ENCODE measurements around the gene MISP. TPM values are rescaled to one million over a fixed set of nuclear protein-coding genes. Genes with fewer than 3 reads are reported as not detected.

Gene MISP
- total and polyA plus RNA-seq, 9 of the 15 experiments (the other 6 are each of a cell fraction or from before 2014, with no cell fraction given): 0.04 to 0.29 (median 0.05) TPM; not detected in 5

- H3K9me3 ChIP-seq (replicated peaks; ENCODE audit: control insufficient read depth, insufficient read depth, low read depth, low read length): no peaks in the 10 kb centered on the region; the same call in 1 of the 2 replicates
- no peaks in the 10 kb centered on the region for H3K27me3 ChIP-seq (ENCODE audit: control insufficient read depth in 2 of 2, insufficient read depth in 2 of 2, low read length in 2 of 2)
- H3K4me2 ChIP-seq (ENCODE audit: insufficient read depth, low read length): no peak overlapping the region
- WGBS (ENCODE audit: insufficient coverage, low coverage, missing lambda C conversion rate): 91% methylated on average over 23 of the region's 23 CpGs
- in situ Hi-C loops (cut with MboI) (no loop called here), intact Hi-C loops (cut with micrococcal nuclease) (no loop called here)
- H2AFZ ChIP-seq (ENCODE audit: low read depth, low read length): no peak overlapping the region
- H3K4me3 ChIP-seq: peak overlapping the region; percentile 99; the same call in 1 of the 2 replicates
- H3K36me3 ChIP-seq (ENCODE audit: control insufficient read depth, insufficient read depth, low read length): peaks cover 89% of the 10 kb centered on the region
- CTCF ChIA-PET (ENCODE audit: low intra/inter-chr PET ratio): no interaction called here
- ATAC-seq: no peak
- no peak for FAIRE-seq
- H3K9me1 ChIP-seq (ENCODE audit: control insufficient read depth, insufficient read depth, low read length): peaks cover 16% of the 10 kb centered on the region
- peaks cover 66% of the 10 kb centered on the region for H4K20me1 ChIP-seq (replicated peaks; ENCODE audit: control insufficient read depth, insufficient read depth, low read length)
- peaks cover 96% of the 10 kb centered on the region for H3K79me2 ChIP-seq (ENCODE audit: control insufficient read depth, insufficient read depth, low read length)
- H3K9ac ChIP-seq (ENCODE audit: insufficient read depth in 1 of 2, low read depth in 2 of 2, low read length in 2 of 2): peak overlapping the region in 1 of 2 experiments; percentile 94; a peak in 3 of 4 replicates
- TF ChIP-seq, protein P1, sequence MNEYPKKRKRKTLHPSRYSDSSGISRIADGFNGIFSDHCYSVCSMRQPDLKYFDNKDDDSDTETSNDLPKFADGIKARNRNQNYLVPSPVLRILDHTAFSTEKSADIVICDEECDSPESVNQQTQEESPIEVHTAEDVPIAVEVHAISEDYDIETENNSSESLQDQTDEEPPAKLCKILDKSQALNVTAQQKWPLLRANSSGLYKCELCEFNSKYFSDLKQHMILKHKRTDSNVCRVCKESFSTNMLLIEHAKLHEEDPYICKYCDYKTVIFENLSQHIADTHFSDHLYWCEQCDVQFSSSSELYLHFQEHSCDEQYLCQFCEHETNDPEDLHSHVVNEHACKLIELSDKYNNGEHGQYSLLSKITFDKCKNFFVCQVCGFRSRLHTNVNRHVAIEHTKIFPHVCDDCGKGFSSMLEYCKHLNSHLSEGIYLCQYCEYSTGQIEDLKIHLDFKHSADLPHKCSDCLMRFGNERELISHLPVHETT (CRISPR knock-in tag; conservative IDR thresholded peaks at IDR 0.05 in 1 of 2, IDR thresholded peaks at IDR 0.05 in 1 of 2): 0 out of 4 replicates have a peak, but pooled peaks of 1 of the 2 experiments have one; percentile 0
- TF ChIP-seq TRIM28 (IDR thresholded peaks at IDR 0.05) (no peak), POLR2G (IDR thresholded peaks at IDR 0.05; ENCODE audit: low read depth, low read length) (peak; percentile 59; the same call in 1 of the 2 replicates), RBFOX2 (IDR thresholded peaks at IDR 0.05; ENCODE audit: low read depth, low read length) (peak; percentile 61), BRCA1 (IDR thresholded peaks at IDR 0.05) (no peak), BRCA1 (CRISPR knock-in tag; IDR thresholded peaks at IDR 0.05) (no peak), POLR3A (IDR thresholded peaks at IDR 0.05; ENCODE audit: borderline replicate concordance, extremely low read depth, insufficient read depth, insufficient read length) (no peak), FIP1L1 (IDR thresholded peaks at IDR 0.05; ENCODE audit: low read depth, low read length, poor library complexity, severe bottlenecking) (peak; percentile 1), RBM22 (IDR thresholded peaks at IDR 0.05; ENCODE audit: low read depth, low read length, poor library complexity, severe bottlenecking) (peak; percentile 38), ZNF41 (CRISPR knock-in tag; conservative IDR thresholded peaks at IDR 0.05) (no peak), ZZZ3 (IDR thresholded peaks at IDR 0.05) (no peak), POLR2A (conservative IDR thresholded peaks at IDR 0.05) (0 out of 2 replicates have a peak, but pooled peaks have one; percentile 17), SETDB1 (IDR thresholded peaks at IDR 0.05; ENCODE audit: low read length) (no peak), CREB3L1 (IDR thresholded peaks at IDR 0.05; ENCODE audit: borderline replicate concordance, low read depth) (no peak), TBL1XR1 (IDR thresholded peaks at IDR 0.05; ENCODE audit: low read length in 2 of 2) (no peak), KAT7 (CRISPR knock-in tag; IDR thresholded peaks at IDR 0.05; ENCODE audit: borderline replicate concordance) (no peak), STAT5A (IDR thresholded peaks at IDR 0.05; ENCODE audit: borderline replicate concordance, low read length) (no peak)
- TF ChIP-seq, protein P2, sequence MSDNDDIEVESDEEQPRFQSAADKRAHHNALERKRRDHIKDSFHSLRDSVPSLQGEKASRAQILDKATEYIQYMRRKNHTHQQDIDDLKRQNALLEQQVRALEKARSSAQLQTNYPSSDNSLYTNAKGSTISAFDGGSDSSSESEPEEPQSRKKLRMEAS (CRISPR knock-in tag; IDR thresholded peaks at IDR 0.05): peak; percentile 25; the same call in 1 of the 2 replicates
- POLR2A ChIA-PET: interaction anchor here (1.4 to 2.1 kb wide), 2 partner anchors 8 to 9 kb away, joined by 3 to 8 read pairs; no protein-coding TSS in a partner anchor
- DNase-seq (ENCODE audit: extremely low read depth in 1 of 4, low spot score in 3 of 4): peak in 2 of 4 experiments; percentile 14 to 17
- BruUV-seq (replicated peaks): no TSS peak
- H3K4me1 ChIP-seq (replicated peaks in 1 of 2; ENCODE audit: control insufficient read depth in 2 of 2, insufficient read depth in 2 of 2, low read length in 2 of 2): peaks cover 22 to 80% of the 10 kb centered on the region in 2 experiments
- peak overlapping the region; percentile 98; the same call in 1 of the 3 replicates for H3K27ac ChIP-seq (ENCODE audit: extremely low read depth, low read depth, low read length)
These were observed 51.1 kb downstream of the MISP start for GRCh38 chr19:801861-802497.
